HG02623 (cell line): ENCODE results near the gene AMPH.

Source experiments
- ATAC-seq: cut with Tn5 transposase; IDR thresholded peaks from one replicate; pipeline ENCODE4 v1.9.1; 2021; ENCODE audit warnings: moderate library complexity; ENCODE audit not compliant: unreplicated experiment

AMPH gene

DNA sequence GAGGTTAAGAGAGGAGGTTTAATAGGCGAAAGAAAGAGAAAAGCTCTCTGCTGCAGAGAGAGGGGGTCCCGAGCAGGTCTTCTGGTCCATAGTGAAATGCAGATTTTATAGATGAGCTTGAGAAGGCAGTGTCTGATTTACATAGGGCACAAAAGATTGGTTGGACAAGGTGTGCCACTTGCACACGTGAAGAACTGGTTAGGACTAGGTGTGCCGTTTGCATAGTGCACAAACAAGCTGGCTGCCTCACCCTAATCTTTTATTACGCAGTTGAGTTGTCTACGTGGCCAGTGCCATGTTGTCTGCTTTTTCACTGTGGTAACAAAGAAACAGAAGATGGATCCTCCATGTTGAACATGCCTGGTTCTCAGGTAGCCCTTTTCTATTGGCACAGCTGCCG, 82.6 kb downstream of the AMPH start:
- no peak for ATAC-seq

DNA sequence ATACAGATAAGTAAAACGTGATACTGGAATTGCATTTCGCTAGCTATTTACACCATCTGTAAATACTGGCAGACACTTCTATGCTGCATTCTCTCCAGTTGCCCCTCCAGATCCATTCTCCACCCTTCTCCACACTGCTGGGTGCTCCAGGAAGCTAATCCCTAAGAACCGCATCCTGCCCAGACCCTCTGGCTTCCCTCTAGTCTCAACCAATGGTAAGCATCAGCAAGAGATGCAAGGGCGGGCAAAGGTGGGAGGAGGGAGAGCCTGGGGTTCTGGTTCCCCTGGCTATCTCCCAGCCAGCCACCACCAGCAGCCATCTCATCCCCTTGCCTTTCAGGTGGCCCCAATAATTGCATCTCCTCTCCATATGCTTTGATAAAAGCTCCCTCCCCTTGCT, 84.4 kb downstream of the AMPH start:
- no peak for ATAC-seq

- no peak for ATAC-seq
Observed at GRCh38 chr7:38545977-38546376, 85.2 kb downstream of the AMPH start.

- no peak for ATAC-seq
Observed at GRCh38 chr7:38542156-38542555, 89.0 kb downstream of the AMPH start.

DNA sequence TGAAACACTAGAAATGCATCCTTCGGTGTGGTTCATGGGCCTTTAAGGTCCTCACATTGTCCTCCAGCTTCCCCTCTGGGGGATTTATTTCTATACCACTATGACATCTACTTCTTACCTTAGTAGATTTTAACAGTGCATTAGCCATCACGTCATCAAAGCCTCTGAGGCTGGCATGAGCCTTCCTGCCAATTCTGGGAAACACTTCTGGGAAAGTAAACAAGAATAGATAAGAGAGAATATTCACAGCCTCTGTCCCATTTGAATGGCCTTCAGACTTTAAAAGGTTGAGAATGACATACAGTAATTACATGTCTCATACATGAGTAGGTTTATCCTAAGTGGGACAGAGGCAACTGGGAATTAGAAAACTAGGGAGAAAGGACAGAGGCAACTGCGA, 89.7 kb downstream of the AMPH start:
- no peak for ATAC-seq

DNA sequence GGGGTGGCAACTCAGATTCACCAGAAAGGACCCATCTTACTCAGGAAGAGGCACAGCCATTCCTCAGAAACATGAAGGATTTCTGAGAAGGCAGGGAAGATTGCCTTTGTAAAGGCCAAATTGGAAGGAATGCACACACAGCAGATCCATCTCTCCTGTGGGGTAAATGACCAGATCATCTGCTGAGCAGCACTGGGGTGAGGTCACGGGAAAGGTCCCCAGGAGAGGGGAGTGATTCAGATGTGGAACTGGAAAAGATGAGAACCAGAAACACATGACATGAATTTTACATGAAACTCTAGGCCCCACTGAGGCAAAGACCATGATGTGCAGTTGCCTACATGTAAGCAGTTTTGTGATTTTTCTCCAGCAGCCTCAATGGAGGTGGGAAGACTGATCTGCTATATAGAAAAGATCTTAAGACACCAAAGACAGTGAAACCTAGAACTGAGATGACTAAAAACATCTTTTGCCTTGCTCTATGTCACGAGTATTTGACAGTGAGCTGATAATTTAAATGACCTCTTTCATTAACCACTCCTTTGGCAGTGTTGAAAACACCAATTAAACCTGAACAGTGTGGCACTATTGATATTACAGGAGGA, 91.6 kb downstream of the AMPH start:
- ATAC-seq: no peak

DNA sequence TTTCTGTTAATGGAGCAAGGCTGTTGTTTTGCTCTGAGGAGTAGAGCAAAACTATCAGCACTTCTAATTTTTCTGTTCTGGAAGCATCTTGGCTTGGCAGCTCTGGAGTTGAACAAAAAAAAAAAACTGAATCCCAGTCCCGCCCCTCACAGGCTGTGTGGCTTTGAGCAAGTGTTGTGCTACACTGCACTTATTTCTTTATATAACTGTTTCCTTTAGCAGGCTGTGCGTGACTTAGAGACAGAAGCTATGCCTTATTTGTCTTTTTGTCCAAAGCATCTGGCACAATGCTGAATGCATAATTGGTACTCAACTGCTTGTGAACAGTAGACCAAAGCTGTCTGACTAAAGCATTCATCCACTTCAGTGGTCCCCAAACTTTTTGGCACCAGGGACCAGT, 96.1 kb downstream of the AMPH start:
- no peak for ATAC-seq

GRCh38 chr7:38525857-38526256, 105.3 kb downstream of the AMPH start:
- ATAC-seq: no peak

DNA sequence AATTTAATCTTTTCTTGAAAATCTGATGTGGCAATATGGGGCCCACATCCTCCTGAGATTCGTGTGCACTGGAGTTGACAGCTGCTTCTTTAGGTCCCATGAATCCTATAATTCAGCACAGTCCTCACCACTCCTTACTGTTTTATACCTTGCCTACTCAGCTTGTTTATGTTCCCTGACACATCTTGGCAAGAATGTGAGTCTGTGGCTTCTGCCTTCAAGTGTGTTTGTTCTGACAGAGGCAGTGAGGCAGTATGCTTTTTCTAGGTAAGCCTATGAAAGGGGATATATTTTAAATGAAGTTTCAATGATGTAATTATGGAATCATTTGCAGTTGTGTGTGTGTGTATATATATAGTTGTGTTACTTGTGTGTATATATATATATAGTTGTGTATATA, 106.4 kb downstream of the AMPH start:
- no peak for ATAC-seq

DNA sequence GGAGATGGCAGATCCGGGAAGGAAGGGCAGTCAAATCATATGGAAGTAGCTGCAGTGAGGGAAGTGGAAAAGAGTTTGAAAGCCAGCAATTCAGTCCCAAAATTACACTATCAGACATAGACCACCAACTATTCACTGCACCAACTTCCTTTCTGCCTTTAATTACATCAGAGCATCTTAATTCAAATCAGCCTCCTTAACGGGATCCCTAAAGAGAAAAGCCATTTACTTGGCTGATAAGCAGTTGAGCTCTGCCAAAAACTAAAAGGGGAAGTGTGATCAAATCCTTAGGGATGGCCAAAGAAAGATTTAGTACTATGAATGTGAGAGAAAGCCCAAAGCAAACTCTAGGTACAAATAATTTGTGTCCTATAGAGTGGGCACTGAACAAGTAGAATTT, 110.4 kb downstream of the AMPH start:
- no peak for ATAC-seq

DNA sequence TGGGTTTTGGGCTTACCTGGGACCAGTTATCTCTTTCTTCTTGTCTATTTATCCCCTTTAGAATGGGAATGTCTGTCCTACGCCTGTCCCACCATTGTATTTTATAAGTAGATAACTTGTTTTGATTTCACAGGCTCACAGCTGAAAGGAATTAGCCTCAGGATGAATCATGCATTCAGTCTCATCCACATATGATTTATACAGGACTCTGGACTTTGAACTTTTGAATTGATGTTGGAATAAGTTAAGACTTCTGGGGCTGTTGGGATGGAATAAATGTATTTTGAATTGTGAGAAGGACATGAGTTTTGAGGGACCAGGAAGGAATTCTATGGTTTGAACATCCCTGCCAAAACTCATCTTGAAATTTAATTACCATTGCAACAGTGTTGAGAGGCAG, 112.6 kb downstream of the AMPH start:
- no peak for ATAC-seq

DNA sequence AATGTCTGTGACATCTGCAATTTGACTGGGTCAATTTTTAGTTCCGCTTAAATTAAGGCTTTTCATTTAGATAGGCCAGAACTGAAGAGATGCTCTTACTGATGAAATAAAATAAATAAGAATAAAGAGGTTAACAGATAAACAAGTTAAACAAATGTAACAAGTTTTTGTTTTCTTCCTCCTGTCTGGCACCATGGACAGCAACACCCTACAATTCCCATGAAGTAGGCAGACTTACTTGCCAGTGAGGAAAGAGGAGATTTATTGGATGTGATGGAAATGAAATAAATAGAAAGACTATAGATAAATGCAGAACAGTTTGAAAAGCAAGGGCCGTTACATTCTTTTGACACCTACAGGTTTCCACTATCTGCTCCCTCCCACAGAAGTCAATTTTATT, 118.5 kb downstream of the AMPH start:
- ATAC-seq: no peak

DNA sequence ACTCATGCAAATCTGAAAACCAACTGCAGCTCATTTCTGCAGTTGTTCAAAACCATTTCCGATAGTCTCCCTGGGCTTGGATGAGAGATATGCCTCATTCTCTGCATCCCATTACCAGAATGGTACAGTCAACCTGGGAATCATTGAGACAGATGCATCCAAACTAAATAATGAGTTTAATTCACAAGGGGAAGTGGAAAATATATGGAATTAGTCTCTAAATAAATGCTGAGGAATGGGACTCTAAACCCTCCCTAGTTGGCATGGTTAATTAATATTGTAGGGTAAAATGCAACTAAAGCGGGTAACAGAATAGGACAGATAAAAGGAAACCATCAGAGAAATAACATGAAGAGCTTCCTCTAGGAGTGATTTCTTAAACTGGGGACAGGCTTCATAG, 118.9 kb downstream of the AMPH start:
- ATAC-seq: no peak

DNA sequence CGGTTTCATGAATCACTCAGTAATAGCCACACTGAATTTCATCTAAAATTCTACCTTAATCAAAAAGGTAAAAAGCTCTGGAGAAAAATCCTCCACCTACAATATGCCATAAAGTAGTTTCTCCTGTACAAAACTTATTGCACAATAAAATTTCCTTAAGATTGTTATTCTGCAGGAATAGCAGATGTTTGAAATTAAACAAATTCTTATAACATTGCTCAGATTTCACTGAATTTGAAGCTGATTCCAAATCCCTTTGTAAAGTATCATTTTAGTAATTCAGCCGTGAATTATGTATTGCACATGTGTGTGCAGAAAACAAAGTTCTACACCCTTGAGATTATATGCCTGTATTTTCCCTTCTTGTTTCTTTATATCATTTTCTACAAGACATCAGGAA, 123.8 kb downstream of the AMPH start:
- ATAC-seq: no peak

DNA sequence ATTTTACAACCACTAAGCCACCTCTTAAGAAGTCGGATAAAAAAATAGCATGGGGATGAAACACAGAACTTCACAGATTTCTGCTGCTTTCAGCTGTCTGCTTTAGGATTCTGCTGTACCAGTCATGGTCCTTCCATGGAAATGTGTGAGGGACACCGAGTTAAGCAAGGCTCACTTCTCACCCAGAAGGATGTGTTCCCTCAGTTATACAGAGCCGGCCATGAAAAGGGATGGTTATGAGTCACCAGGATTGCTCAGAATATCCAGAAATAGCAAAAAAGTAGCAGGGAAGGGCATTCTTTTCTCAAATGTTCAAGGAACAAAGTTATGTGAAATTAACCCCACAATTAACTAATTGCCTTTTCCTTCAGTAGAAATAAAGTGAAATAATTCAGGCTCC, 124.4 kb downstream of the AMPH start:
- ATAC-seq: no peak

DNA sequence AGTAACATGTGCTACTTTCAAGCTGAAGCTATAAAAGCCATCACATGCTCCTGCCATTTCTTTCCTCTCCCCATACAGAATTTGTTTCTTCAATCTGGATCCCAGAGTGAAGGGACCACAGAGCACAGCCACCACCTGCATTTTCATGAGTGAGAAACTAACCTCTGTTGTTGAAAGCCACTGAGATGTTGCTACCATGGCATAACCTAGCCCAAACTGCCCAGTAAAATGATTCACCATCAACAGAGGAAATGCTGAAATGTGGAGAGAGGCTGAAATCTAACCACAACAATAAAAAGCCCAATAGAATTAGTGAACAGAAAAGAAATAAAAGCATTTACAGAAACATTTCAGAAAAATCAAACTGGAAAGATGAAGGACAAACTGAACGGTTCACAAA, 125.2 kb downstream of the AMPH start:
- ATAC-seq: no peak

DNA sequence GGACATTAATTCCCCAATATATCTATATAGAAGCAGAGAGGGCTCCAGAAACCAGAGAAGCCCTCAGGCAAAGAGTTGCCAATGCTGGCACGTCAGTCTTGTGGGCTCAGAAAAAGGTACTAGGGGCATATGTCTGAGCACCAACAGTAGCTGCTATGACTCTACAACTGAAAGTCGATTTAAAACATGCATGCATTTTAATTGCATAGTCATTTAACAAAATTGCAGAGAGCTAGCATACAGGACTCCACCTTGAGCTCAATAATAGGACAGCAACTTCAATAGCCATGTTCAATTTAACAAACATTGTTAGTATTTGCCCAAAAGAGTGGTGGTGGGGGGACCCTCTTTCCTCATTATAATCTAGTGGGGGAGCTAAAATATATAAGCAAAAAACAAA, 126.5 kb downstream of the AMPH start:
- ATAC-seq: no peak

GRCh38 chr7:38502848-38503247, 128.3 kb downstream of the AMPH start:
- ATAC-seq: no peak

GRCh38 chr7:38502289-38502688, 128.9 kb downstream of the AMPH start:
- no peak for ATAC-seq

DNA sequence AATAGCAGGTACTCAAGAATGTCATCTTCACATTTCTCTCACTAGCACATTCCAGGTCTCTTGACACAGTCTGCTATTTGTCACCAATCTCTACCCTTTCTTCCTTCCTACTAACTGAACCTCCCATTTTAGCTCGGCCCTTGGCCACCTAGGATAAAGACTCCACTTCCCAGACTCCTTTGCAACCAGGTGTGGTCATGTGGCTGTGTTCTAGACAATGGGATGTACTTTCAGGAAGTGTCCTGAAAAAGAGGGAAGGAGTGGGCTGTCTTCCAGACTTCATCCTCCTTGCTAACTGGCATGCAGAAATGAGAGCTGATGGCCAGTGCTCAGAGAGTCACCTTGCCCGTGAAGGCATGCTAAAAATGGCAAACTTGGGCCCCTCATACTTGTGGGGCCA, 139.2 kb downstream of the AMPH start:
- ATAC-seq: no peak

- no peak for ATAC-seq
Observed at GRCh38 chr7:38482521-38482920, 148.7 kb downstream of the AMPH start.

DNA sequence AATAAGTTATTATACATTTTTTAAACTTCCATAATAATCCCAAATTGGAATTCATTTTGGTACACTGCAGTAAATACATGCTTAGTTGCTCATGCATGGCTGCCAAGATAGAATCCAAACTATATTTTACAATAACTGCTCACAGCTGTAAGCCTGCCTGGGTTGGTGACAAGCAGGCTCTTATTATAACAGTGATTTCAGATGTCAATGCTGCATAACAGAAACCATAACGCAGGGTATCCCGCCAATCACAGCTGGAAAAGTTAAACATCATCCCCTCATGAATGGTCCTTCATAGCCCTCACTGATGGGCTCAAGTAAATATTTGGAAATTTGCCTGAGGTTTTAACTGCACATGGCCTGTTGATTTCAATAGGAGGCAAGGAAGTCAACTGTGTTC, 149.8 kb downstream of the AMPH start:
- ATAC-seq: no peak

- ATAC-seq: no peak
Observed at GRCh38 chr7:38478404-38478803, 152.8 kb downstream of the AMPH start.

DNA sequence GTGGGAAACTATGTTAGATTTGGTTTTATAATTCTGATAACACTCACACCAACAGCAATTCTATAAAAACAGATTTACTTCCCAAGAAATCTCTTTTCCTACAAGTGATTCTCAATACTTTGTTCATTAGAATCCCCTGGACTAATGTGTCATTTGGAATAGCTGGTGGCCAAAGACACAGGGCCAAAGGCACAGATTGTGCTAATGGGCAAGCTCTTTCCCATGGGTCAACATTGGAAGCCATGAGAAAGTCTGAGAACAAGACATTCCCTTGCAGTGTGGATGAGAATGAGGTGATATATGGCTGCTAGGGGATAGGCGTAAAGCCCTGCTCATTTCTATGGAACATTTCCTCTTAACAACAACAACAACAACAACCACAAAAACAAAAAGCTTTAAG, 153.8 kb downstream of the AMPH start:
- ATAC-seq: no peak
